ENCODE measurements around the gene SOS1. TPM values are rescaled to one million over a fixed set of nuclear protein-coding genes. Genes with fewer than 3 reads are reported as not detected.

Gene SOS1
- total RNA-seq, 1 donor from 2014 or later, result 54.5 TPM

DNA sequence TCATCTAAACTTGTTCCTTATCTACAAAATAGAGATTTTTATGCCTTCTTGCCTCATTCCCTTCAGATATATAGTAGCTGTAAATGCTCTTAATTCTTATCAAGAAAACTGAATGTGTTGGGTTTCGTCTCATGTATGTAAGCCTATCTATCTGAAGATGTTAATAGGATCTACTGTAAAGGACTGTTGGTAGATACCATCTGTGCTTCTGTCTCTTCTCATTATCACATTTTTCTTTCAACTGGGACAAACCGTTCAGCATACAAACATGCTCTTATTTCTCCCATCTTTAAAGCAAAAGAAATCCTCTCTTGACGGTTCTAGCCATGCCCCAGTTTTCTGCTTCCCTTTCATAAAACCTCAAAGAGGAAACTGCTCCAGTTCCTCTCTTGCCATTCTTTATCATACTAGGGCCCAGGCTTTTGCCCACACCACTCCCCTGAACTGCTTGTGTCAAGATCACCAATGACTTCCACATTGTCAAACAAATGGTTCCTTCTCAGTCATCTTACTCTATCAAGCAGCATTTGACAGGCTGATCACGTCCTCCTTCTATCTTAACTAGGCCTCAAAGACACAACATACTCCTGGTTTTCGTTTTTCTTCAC lies 142.5 kb downstream of the SOS1 start:
- H3K27ac Mint-ChIP-seq, result no peak overlapping the region
- peaks cover 11% of the 10 kb centered on the region for H3K4me1 Mint-ChIP-seq
- no peak for DNase-seq (ENCODE audit: low spot score in 2 of 2, unreplicated experiment in 2 of 2)
- peaks cover 1% of the 10 kb centered on the region for H3K36me3 Mint-ChIP-seq
- no peaks in the 10 kb centered on the region for H3K9me3 Mint-ChIP-seq
- H3K4me3 Mint-ChIP-seq, result no peak overlapping the region
- no peaks in the 10 kb centered on the region for H3K27me3 Mint-ChIP-seq (ENCODE audit: low read depth)
- TF ChIP-seq, protein P1, sequence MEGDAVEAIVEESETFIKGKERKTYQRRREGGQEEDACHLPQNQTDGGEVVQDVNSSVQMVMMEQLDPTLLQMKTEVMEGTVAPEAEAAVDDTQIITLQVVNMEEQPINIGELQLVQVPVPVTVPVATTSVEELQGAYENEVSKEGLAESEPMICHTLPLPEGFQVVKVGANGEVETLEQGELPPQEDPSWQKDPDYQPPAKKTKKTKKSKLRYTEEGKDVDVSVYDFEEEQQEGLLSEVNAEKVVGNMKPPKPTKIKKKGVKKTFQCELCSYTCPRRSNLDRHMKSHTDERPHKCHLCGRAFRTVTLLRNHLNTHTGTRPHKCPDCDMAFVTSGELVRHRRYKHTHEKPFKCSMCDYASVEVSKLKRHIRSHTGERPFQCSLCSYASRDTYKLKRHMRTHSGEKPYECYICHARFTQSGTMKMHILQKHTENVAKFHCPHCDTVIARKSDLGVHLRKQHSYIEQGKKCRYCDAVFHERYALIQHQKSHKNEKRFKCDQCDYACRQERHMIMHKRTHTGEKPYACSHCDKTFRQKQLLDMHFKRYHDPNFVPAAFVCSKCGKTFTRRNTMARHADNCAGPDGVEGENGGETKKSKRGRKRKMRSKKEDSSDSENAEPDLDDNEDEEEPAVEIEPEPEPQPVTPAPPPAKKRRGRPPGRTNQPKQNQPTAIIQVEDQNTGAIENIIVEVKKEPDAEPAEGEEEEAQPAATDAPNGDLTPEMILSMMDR (IDR thresholded peaks at IDR 0.05; ENCODE audit: unreplicated experiment), result no peak

DNA sequence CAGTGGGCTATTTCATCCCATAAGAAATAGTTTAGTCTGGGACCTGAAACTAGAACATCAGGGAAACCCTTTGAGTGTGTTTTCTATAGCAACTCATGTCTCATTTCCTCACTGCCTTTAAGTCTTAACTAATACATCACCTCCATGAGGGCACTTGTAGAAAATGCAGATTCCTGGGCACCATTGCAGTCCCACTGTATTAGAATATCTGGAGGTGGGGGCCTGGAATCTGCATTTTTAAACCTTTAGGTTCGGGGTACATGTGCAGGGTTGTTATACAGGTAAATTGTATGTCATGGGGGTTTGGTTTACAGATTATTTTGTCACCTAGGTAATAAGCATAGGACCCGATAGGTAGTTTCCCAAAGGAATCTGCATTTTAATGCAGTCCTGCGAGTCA lies 143.8 kb downstream of the SOS1 start:
- Mint-ChIP-seq H3K4me3 (no peak overlapping the region), H3K4me1 (peaks cover 9% of the 10 kb centered on the region), H3K36me3 (peaks cover 3% of the 10 kb centered on the region), H3K9me3 (no peaks in the 10 kb centered on the region), H3K27ac (no peak overlapping the region), H3K27me3 (ENCODE audit: low read depth) (no peaks in the 10 kb centered on the region)
- DNase-seq (ENCODE audit: low spot score in 2 of 2, unreplicated experiment in 2 of 2), result no peak
- TF ChIP-seq, protein P1 (IDR thresholded peaks at IDR 0.05; ENCODE audit: unreplicated experiment), result no peak

DNA sequence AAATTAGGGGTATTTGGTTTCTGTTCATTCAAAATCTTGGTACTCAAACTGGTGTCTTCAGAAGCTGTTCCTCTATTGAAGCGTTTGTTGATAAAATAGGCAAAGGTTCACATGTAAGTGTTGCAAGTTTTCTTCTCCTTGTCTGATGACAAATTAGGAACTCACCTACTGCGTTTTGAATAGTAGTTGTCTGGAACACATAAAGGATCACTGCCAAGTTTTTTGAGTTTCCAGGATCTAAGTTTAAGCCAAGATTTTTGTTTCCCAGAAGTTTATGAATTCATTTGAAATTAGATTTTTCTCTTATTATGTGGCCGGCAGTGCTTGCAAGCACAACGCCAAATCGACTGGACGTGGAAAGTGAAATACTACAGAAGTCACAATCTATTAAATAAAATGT lies 145.8 kb downstream of the SOS1 start:
- TF ChIP-seq, protein P1 (IDR thresholded peaks at IDR 0.05; ENCODE audit: unreplicated experiment), result no peak

DNA sequence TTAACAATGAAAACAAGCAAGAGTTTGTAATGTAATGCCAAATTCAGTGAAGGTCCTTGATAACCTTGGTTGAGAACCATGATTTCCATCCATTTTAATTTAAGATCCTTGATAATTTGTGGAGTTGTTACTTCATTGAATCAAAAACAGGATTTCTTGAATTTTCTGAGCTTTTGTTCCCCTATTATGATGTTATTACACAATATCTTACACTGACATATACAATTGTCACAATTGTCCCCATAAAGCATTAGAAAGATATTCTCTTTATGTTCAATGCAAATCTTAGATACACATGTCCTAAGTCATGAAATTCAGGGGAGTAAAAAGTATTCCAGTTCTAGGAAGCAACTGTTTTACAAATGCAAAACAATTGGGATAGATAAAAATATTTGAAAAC lies 147.6 kb downstream of the SOS1 start:
- no peak overlapping the region for H3K27ac Mint-ChIP-seq
- no peaks in the 10 kb centered on the region for H3K27me3 Mint-ChIP-seq (ENCODE audit: low read depth)
- H3K4me3 Mint-ChIP-seq, result no peak overlapping the region
- no peak for DNase-seq (ENCODE audit: low spot score in 2 of 2, unreplicated experiment in 2 of 2)
- TF ChIP-seq, protein P1 (IDR thresholded peaks at IDR 0.05; ENCODE audit: unreplicated experiment), result no peak
- no peaks in the 10 kb centered on the region for H3K9me3 Mint-ChIP-seq
- no peaks in the 10 kb centered on the region for H3K4me1 Mint-ChIP-seq
- peaks cover 1% of the 10 kb centered on the region for H3K36me3 Mint-ChIP-seq

More for the DNA sequence above, 145.8 kb downstream of the SOS1 start:
- DNase-seq (ENCODE audit: low spot score in 2 of 2, unreplicated experiment in 2 of 2), result no peak
- Mint-ChIP-seq H3K27ac (no peak overlapping the region), H3K9me3 (no peaks in the 10 kb centered on the region), H3K4me3 (no peak overlapping the region), H3K36me3 (peaks cover 3% of the 10 kb centered on the region), H3K4me1 (no peaks in the 10 kb centered on the region), H3K27me3 (ENCODE audit: low read depth) (no peaks in the 10 kb centered on the region)

DNA sequence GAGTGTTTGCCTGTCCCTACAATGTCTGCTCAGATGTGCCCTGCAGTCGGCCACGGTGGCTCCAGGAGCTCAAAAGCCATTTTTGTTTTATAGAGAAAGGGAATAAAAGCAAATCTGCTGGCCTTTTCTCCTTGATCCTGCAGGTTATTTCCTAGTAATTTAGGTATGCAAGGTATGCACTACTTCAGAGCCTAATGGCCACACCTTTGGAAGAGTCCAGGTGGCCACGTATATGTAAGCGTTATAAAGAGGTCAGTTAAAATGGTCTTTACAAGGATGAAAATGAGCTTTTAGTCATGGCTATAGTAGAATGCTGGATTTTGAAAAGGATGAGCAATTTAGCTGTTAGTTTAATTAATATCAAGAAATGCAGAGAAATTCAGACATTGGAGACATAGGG lies 149.5 kb downstream of the SOS1 start:
- H3K9me3 Mint-ChIP-seq, result no peaks in the 10 kb centered on the region
- no peaks in the 10 kb centered on the region for H3K27me3 Mint-ChIP-seq (ENCODE audit: low read depth)
- H3K4me3 Mint-ChIP-seq, result no peak overlapping the region
- H3K27ac Mint-ChIP-seq, result no peak overlapping the region
- H3K36me3 Mint-ChIP-seq, result peaks cover 1% of the 10 kb centered on the region
- DNase-seq (ENCODE audit: low spot score in 2 of 2, unreplicated experiment in 2 of 2), result no peak
- TF ChIP-seq, protein P1 (IDR thresholded peaks at IDR 0.05; ENCODE audit: unreplicated experiment), result no peak
- peaks cover 4% of the 10 kb centered on the region for H3K4me1 Mint-ChIP-seq

DNA sequence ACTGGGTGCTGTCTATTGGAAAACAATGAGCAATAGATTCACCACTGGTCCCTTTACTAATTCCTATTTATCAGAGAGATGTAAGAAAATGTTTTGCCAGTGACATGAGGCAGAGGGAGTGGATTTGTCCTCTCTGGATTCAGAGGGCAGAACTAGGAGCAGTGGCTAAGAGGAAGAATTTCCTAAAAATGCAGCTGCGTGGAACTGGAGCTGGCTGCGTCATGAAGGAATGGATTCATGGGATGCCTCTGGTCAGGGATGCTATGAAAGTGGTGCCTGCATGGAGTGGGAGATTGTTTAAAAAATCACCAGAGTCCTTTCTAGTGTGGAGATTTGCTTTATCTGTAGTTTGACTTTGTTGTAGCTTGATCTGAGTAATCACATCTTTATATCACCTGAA lies 152.8 kb downstream of the SOS1 start:
- Mint-ChIP-seq H3K36me3 (peaks cover 1% of the 10 kb centered on the region), H3K4me3 (no peak overlapping the region), H3K4me1 (peaks cover 4% of the 10 kb centered on the region), H3K27ac (no peak overlapping the region), H3K9me3 (peaks cover 4% of the 10 kb centered on the region), H3K27me3 (ENCODE audit: low read depth) (no peaks in the 10 kb centered on the region)
- no peak for DNase-seq (ENCODE audit: low spot score in 2 of 2, unreplicated experiment in 2 of 2)
- TF ChIP-seq, protein P1 (IDR thresholded peaks at IDR 0.05; ENCODE audit: unreplicated experiment), result no peak

All from mesothelial cell of epicardium (in vitro differentiated cells).